ENCODE data around the gene SLC7A7.
"Not testable (repeated sequence)": the region's sequence is repeated elsewhere in the genome, so short reads cannot be mapped to it uniquely, and the experiment has no call there.

Gene SLC7A7

DNA sequence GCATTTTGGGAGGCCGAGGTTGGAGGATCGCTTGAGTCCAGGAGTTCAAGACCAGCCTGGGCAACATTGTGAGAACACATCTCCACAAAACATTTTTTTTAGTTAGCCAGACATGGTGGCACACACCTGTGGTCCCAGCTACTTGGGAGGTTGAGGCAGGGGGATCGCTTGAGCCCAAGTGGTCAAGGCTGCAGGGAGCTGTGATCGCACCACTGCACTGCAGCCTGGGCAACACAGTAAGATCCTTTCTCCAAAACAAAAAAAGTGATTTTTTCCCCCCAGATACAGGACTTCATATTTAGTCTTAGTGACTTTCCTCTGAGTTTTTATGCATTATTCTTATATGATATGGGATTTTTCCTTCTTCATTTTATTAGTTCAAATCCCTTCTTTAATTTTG, 28.6 kb downstream of the SLC7A7 start:
- DNase-seq, result no peak

DNA sequence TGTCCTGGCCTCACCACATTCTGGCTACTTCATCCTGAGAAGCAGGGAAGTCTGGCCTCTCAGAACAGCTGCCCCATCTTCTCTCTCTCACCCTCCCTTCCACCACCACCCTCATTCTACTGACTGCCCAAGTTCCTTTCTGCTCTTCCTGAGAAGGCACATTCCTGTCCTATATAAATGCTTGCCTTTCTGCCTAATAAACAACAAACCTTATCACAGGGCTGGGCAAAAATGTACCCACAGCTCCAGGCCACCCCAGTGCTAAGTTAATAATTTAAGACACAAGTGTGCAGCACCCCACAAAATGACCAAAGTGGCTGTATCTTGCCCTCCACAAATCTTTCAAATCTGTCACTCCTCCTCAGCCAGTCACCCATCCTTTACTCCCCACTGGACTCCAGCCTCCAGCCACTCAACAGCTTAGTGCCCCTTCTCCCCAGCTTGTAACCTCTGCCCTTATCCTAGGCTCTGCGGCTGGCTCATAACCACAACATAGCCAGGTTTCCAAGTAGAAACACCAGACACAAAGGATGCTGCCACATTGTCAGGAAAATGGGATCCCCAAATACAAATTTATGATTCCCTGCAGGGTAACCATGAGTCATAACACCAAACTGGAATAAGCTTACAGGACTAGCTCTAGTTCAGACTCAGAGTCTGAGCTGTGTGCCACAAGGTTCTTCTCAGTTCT, 33.8 kb downstream of the SLC7A7 start:
- DNase-seq, result no peak

DNA sequence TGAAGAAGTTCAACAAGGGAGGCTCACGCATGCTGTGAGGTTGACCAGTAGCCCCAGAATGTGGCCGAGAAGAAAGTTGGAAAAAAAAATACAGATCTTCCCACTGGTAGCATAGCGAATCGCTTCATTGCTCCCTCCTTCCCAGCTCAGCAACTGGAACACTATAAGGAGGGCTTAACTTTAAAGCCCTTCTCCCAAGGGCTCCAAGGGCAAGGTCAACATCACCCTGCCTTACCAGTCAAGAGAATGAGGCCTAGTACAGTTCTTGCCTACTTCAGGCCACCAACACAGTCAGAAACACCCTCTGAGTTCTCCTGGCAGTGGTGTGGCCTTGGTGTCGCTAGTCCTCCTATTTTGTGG, 34.3 kb downstream of the SLC7A7 start:
- DNase-seq, result no peak

DNA sequence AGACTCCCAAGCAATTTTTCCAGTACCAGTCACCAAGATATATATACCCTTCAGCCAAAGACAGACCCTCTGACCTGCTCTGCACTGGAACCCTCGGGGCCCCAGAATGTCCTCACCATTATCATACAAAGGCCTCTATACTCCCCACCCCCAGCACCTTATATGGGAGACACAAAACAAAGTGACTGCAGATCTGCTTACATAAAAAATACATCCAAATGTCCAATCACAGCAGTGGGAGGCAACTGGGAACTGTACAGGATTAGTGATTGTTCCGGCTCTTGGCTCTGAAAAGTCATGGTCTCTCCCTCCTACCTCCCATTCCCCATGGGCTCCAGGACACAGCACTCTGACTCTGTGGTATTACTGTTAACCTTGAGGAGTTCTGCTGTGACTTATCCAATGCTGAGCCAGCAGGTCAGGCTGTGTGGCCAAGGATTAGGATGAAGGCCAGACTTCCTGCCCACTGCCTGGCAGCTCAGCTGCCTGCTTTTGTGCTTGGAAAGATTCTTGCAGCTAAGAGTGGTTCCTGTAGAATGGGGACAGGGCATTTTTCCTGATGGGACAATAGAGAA, 35.0 kb downstream of the SLC7A7 start:
- no peak for DNase-seq

DNA sequence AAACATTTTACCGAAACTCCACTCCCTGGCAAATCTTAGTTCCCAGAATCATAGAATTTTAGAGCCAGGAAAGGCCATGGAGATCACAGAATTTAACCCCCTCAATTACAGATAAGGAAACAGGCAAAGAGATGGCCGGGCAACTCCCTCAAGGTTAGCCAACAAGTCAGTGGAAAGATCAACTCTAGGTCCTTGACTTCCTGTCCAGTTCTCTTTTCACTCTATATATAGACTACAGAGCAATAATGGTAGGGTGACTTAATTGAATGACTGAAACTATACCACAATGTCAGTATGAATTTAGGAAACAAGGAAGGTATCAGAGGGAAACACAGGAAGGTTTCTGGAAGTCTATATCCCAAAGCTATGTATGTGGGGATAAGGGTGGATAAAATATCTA, 37.2 kb downstream of the SLC7A7 start:
- no peak for DNase-seq

DNA sequence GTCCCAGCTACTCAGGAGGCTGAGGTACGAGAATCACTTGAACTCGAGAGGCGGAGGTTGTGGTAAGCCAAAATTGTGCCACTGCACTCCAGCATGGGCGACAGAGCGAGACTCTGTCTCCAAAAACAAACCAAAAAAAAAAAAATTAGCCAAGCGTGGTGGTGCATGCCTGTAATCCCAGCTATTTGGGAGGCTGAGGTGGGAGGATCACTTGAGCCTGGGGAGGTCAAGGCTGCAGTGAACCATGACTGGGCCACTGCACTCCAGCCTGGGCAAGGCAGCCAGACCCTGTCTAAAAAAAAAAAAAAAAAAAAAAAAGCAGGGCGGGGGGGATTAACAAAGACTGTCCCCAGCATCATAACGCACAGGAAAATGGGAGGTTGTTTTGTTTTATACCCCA, 38.4 kb downstream of the SLC7A7 start:
- DNase-seq, result not testable (repeated sequence)

DNA sequence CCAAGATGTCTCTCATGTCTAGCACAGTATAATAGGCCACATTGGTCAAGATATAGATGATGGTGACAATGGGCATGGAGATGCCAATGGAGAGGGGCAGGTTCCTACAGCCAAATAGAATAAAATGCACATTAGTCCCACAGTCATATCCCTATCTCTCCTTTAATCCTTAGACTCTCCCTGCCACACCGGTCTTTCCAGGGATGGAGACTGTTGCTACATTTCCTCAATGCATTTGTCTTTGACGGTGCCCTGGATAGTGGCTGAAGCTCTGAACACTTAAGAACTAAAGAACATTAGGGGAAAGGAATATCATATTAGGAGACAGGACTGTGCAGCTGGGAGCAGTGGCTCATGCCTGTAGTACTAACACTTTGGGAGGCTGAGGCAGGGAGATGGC, 39.0 kb downstream of the SLC7A7 start:
- no peak for DNase-seq

DNA sequence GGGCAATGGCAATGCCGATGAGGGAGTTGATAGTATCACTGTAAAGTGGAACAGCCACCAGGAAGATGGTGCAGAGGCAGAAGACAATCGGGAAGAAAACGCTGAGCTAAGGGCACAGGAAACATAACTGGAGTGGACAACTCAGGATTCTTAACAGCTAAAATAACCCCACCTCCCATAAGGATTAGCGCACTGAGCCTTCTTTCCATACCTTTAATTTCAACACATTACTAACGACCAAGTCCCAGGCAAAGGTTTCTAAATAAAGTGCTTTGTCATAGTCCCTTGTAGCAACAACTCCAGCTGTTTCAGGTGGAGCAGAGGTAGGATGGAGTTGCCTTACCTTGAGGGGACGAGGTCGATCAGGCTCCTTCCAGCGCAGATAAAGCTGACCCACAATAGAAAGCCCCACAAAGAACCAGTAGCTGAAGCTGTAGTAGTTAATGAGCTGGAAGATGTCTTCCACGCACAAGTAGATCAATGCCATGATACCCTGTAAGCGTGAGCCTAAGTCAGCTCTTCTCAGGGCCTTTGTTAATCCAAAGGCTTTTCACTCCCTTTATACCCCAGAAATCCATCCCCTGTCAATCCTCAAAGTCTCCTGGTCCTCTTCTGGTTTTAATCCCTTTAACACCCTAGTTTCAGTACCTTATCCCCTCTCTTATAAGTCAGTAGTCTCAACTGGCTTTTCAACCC, 41.1 kb downstream of the SLC7A7 start:
- DNase-seq, result no peak

DNA sequence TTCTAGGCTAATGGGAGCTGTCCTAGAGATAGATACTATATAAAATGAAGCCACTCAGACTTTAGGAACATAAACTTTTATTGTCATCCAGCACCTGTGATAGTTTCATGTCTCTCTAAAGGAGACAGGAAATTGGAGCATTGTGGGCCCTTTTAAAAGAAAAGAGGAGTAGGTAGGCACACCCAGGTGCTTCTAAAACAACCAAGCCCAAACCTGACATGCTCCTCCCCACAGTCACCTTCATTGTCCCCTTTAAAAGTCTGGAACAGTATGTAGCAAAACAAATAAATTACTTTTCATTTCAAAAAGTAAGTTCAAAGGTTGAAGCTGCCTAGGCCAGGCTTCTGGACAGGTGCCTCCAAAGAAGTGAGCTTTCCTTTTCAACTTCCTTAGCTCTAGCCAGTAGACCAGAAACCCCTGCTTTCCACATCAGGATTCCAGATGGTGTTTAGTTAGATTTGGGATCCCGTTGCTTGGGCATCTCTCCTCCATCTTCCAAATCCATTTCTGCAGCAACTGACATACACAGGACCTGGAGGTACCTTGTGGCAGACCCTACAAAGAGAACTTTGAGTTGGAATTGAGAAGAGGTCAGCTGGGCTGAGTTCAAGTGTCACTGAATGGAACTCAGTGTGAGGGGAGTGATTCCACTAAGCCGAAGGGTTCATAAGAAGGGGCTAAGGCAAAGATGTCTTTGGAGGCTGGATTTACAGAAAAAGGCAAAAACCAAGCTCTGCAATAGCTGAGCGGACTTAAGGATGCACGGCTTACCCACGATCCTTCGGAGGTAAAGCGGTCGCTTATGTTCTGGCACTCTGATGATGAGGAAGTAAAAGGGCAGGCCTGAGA, 41.8 kb downstream of the SLC7A7 start:
- no peak for DNase-seq

DNA sequence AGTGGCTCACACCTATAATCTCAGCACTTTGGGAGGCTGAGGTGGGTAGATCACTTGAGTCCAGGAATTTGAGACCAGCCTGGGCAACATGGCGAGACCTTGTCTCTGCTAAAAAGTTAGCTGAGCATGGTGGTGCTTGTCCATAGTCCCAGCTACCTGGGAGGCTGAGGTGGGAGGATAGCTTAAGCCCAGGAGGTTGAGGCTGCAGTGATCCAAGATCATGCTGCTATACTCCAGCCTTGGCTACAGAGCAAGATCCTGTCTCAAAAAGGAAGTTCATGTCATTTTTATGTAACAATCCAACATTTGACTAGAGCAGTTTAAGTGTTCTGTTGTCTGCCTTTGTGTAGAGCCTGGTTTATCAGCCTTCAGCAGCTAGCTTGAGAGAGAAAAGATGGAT, 42.5 kb downstream of the SLC7A7 start:
- DNase-seq, result no peak

DNA sequence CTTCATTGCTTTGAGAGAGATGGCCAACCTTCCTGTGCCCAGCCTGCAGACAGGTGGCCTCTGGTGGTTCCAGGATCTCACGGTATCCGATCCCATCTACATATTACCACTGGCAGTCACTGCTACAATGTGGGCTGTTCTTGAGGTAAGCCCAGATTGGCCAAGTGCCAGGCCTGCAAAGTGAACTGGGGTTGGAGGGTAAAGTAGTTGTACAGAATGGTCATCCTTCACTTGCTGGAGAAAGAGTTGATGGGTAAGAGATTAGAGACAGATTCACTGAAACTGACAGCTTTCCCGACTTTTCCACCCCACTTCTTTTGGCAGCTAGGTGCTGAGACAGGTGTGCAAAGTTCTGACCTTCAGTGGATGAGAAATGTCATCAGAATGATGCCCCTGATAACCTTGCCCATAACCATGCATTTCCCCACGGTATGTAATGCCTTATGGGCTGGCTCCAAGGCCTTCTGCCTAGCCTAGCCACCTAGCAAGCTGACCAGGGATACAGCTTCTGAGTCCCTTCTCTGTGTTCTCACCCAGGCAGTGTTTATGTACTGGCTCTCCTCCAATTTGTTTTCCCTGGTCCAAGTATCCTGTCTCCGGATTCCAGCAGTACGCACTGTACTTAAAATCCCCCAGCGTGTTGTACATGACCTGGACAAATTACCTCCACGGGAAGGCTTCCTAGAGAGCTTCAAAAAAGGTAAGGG, 44.6 kb downstream of the SLC7A7 start:
- DNase-seq, result no peak

DNA sequence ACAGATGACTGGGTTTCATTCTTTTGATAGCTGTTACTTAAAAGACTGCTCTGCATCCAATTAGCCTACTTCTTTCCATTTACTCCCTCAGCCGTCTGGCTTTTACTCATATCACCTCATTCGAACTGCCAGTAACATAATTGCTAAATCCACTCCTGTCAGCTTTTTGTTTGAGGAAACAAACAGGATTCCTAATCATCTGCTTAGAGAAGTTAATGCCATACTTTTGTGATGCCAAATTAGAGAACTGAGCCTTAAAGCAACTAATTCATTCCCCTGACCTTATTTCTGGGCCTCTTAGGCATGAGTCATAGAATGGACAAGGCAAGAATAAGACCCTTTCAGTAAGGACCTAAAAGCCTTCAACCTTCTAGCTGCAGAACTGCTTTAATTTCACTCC, 45.9 kb downstream of the SLC7A7 start:
- DNase-seq, result no peak

DNA sequence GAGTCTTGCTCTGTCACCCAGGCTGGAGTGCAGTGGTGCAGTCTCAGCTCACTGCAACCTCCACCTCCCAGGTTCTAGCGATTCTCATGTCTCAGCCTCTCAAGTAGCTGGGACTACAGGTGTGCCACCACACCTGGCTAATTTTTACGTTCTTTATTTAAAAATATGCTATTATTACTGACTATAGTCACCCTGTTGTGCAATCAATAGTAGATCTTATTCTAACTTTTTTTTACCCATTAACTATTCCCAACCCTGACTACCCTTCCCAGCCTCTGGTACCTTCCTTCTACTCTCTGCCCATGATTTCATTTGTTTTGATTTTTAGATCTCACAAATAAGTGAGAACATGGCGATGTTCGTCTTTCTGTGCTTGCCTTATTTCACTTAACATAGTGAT, 46.3 kb downstream of the SLC7A7 start:
- no peak for DNase-seq

DNA sequence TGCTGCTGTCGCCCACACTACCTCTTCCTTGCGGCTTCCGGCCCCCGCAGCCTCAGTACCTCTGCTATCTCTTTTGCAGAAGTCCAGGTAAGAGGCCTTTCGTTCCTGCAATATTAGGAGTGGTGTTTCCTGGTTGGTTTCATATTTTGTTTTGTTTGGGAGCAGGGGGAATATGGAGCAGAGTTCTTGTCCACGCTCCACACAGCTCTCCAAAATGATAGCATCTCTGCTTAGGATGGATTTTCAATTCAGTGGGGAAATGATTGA, 48.0 kb downstream of the SLC7A7 start:
- no peak for DNase-seq

DNA sequence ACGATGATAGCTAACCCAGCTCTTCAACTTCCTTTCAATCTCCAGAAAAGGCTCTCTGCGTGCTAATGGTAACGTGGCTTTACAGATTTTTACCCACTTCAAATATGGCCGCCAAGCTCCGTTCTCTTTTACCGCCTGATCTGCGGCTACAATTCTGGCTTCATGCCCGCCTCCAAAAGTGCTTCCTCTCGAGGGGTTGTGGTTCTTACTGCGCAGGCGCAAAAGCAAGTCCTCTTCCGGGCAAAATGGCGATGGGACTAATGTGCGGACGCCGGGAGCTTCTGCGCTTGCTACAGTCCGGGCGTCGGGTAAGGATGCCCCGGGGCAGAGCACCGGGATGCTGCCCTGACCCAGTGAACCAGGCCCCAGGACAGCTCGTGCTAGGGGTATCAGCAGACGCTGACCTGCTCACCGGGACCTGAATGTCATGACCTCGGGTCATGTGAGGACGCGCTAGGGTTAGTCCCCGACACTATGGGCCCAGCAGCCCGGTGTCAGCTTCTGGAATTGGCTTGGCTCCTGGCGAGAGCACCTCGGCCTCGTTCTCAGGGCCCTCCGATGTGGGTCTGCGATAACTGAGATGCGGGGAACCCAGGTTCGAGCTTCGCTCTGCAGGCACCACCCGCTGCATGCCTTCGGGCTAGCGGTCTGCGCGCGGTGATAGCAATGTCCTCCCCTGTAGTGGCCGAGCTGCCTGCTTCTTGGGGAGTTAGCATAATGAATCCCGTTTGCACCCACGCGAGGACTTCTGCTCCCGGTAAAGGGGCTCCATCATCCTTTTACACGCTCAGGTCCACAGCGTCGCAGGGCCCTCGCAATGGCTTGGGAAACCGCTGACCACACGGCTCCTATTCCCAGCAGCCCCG, 48.5 kb downstream of the SLC7A7 start, which contains the start of gene OXA1L:
Gene OXA1L (plus strand): TSS at position 232 of the 866 bp plus-strand sequence. CDS start 14 bp downstream, at position 246.
- DNase-seq, result peak; percentile 98 to 99

DNA sequence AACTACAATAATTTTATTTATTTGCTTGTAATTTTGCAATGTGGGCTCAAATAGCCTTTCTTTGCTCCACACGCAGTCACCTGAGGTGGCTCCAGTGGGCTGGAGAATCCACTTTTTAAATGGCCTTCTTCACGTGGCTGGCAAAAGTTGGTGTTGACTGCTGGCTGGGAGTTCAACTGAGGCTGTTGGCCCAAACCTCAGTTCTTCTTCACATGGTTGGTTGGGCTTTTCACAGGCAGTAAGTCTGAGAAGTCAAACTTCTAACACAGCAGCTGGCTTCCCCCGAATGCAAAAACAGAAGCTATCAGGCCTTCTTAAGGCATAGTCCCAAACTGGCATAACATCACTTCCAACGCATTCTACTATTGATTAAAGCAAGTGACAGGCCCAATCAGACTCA, 50.9 kb downstream of the SLC7A7 start:
- no peak for DNase-seq

DNA sequence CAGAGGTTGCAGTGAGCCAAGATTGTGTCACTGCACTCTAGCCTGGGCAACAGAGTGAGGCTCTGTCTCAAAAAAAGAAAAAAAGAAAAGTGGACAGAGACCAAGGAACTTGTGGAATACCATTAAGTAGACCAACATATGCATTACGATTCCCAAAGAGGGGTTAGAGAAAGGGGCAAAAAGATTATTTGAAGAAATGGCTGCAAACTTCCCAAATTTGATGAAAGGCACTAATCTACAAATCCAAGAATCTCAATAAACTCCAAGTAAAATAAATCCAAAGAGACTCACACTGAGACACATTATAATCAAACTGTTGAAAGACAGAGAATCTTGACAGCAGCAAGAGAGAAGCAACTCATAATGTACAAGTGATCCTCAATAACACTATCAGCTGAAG, 53.5 kb downstream of the SLC7A7 start:
- no peak for DNase-seq

DNA sequence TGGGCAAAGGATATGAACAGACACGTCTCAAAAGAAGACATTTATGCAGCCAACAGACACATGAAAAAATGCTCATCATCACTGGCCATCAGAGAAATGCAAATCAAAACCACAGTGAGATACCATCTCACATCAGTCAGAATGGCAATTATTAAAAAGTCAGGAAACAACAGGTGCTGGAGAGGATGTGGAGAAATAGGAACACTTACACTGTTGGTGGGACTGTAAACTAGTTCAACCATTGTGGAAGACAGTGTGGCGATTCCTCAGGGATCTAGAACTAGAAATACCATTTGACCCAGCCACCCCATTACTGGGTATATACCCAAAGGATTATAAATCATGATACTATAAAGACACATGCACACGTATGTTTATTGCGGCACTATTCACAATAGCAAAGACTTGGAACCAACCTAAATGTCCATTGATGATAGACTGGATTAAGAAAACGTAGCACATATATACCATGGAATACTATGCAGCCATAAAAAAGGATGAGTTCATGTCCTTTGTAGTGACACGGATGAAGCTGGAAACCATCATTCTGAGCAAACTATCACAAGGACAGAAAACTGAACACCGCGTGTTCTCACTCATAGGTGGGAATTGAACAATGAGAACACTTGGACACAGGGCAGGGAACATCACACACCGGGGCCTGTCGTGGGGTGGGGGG, 57.1 kb downstream of the SLC7A7 start:
- DNase-seq, result not testable (repeated sequence)

DNA sequence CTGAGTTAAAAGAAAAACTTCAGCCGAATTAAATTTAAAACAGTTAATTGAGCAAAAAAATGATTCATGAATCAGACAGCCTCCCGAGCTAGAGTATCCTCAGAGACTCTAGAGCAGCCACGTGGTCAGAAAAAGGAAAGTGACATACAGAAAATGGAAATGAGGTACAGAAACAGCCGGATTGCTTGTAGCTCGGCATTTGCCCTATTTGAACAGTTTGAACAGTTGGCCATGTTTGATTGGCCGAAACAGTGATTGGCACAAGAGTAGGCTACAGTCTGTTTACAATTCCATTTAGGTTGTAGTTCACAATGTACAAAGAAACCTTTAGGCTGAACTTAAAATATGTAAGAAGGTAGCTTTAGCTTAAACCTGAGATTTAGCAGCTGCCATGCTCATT, 61.6 kb downstream of the SLC7A7 start:
- no peak for DNase-seq

DNA sequence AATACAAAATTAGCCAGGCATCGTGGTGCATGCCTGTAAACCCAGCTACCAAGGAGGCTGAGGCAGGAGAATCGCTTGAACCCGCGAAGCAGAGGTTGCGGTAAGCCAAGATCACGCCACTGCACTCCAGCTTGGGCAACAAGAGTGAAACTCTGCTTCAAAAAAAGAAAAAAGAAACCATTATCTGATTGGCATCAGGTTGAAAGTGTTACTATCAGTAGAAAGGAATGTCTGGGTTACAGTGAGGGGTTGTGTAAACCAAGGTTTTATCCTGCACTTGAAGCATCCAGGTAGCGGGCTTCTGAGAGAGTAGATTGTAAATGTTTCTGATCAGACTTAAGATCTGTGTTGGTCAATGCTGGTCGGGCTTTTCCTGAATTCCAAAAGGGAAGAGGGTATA, 62.8 kb downstream of the SLC7A7 start:
- DNase-seq, result no peak

DNA sequence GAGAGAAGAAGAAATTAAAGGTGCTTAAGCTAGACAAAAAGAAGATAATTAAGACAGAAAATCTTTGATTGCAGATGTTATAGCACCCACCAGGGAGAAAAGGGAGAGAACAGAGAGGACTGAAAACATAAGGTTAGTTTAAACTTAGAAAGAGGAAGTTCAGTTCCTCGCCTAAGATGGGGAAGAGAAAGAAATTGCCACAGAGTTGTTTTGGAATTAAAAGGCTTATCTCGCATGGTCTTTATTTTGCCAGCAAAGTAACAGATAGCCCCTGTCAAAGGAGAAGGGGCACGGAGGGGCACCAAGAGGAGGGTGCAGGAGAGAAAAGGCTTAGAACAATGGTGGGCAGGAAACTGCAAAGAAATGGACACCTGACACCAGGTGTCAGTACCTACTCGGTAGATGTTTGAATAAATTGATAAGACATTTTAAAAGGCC, 66.6 kb downstream of the SLC7A7 start:
- DNase-seq, result no peak
